Pulmonary artery endothelial cell (primary cell): ENCODE measurements around the gene CYGB. TPM values are rescaled to one million over a fixed set of nuclear protein-coding genes. Genes with fewer than 3 reads are reported as not detected.
"Not testable (repeated sequence)": the region's sequence is repeated elsewhere in the genome, so short reads cannot be mapped to it uniquely, and the experiment has no call there.

Experiments
- DNase-seq: peaks from one replicate; pipeline ENCODE4 v3.0.0-alpha.2; 2011; ENCODE audit warnings: low read depth, low spot score
- total RNA-seq: library from RNA; depleted of rRNA; stranded (reverse); fragments of >200 nt; gene quantifications from 2 replicates; pipeline ENCODE4 v1.2.3, GENCODE V29; 2014

The CYGB gene
- total RNA-seq, 1 donor from 2014 or later: 0.40 TPM

DNA sequence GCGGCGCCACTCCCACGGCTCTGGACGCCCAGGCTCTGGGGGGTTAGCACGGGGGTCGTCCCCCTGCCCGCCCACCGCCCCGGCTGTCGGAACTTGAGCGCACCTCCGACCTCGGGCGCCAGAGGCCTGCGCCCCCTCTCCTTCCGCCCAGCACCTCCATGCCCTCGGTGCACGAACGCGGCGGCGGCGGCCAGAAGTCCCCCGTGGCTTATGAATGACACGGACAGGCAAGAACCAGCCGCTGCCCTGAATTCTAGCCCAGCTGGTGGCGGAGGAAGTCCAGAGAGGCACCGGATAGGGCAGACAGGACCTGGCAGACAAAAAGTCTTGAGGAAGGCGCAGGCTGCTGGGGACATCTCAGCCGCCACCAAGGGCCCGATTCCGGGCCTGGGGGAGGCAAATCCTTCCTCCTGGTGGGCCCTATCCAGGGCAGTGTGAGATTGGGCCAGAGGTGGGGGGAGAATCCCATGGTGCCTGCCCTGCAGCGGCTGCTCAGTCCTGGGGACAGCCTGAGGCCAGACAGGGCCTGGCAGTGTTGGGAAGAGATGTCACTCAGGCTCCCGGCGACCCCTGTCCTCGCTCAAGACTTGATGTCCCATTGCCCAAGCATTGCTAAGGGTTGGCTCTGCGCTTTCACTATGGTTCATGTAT, 897 bp upstream of the CYGB start:
- DNase-seq: no peak

- DNase-seq: no peak
These were observed 276 bp downstream of the CYGB start for GRCh38 chr17:76537288-76537577.

GRCh38 chr17:76536511-76537287, 810 bp downstream of the CYGB start:
- DNase-seq: no peak

DNA sequence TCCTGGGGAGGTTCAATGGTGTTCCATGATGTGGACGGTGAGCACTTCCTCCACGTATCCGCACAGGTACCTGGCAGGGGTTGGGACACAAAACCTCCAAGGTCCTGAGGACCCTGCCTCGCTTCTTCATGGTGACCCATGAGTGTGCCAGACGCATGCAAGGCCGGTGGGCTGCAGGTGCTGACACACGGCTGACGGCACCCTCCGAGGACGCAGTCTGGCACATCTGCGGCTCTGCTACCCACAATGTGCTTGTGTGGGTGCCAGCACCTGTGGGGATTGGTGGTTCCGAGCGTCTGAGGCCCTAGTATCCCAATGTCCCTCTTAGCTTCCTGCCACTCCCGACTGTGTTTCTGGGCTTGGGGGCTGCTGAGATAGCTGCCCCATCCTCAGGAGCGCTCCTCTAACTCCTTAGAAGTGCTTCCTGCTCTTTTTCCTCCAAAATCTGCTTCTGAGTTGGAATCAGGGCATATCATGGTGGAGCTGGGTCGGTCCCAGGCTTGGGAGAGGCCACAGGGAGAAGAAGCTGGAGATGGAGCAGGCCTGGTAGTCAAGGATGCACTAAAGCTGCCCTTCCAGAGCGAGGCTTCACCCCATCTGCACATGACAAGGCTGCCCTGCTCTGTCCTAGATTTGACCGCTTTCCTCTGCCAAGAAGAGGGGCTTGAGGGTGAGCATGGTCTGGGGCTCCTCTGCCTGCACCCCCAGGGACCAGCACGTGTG, 1.6 kb downstream of the CYGB start:
- DNase-seq: no peak

DNA sequence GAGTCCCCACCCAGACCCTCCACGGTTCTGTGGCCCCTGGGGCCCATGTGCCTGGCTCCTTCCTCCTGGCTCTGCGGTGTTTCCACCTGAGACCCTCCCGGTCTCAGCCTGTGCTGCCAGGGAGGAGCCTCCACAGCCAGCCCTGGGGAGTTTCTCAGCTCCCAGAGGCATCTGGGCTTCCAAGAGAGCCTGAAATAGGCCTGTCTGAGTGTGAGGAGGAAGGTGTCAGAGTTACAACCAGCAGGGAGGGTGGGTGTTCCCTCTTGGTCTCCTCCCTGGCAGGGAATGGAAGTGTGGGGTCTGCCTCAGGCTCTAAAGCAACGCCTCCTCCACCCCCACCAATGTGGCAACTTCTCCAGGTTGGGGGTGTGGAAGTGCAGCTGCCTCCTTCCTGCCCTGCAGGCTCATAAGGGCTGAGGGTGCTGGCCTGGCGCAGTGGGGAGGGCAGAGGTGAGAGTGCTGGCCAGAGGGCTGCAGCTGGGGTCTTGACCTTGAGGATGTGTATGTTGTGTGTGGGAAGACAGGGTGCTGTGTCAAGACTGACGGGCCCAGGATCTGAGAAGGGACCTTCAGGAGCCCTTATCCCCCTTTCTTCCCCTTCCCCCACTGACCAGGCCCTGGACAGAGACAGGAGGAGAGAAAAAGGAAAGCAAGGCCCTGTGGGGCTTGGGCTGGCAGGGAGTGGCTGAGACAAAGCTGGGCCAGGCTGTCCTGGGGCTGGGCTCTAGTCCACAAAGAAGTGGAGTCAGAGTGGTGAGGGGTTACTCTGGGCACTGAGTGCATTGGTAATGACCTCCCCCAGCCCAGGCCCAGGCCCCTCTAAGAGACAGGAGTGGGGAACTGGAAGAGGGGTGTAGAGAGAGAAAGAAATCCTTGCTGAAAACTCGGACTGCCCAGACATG, 2.4 kb downstream of the CYGB start:
- no peak for DNase-seq

DNA sequence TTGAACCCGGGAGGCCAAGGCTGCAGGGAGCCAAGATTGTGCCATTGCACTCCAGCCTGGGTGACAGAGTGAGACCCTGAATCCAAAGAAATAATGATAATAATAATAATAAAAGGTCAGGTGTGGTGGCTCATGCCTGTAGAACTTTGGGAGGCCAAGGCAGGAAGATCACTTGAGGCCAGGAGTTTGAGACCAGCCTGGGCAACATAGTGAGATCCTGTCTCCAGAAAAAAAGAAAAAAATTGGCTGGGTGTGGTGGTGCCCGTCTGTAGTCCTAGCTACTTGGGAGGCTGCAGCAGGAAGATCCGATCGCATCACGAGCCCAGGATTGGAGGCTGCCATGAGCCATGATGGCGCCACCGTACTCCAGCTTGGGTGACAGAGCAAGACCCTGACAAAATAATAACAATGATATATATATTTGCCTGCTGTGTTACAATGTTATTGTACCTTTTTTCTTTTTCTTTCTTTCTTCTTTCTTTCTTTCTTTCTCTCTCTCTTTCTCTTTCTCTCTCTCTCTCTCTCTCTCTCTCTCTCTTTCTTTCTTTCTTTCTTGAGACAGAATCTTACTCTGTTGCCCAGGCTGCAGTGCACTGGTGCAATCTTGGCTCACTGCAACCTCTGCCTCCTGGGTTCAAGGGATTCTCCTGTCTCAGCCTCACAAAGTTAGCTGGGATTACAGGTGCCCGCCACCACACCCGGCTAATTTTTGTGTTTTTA, 3.7 kb downstream of the CYGB start:
- DNase-seq: not testable (repeated sequence)

DNA sequence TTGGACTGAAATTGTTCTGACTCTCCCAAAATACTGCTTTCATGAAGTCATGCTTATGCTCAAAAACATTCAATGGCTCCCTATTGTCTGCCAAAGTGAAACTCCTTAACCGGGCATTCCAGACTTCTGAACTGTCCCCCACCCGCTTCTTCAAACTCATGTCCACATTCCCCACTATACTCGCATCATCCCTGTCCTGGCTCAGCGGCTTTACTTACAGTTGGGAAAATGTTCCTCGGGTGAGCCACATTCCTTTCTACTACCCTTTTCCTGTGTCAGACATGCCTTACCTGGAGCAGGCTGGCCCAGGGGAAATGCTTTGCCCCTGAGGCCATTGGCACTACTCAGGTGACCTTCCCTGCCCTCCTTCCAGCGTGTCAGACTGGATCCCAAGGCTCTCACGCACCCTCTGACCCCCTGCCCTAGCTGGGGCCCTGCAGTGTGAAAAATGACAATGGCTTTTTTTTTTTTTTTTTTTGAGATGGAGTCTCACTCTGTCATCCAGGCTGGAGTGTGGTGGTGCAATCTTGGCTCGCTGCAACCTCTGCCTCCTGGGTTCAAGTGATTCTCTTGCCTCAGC, 5.3 kb downstream of the CYGB start:
- no peak for DNase-seq

DNA sequence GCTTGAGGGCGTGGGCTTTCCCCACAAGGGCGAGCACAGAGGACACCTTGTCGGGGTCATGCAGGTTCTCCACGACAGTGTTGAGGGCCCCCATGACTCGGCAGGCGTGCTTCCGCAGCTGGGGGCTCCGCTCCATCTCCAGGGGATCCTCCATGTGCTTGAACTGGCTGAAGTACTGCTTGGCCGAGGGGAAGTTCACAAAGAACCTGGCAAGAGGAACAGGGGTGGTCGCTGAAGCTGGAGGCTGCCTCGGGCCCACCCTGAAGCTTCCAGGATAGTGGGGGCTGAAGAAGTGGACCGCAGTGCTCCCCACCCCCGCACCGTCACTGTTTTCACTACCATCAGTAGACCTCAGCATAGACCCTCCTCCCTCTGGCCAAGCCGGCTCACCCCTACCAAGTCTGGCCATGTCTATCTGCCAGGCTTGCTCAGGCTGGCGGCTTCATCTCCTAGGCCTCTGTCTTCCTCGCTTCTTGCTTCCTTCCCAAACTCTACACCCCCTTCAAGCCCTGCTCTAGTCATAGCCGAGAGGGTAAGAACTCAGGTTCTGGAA, 5.9 kb downstream of the CYGB start:
- DNase-seq: no peak

DNA sequence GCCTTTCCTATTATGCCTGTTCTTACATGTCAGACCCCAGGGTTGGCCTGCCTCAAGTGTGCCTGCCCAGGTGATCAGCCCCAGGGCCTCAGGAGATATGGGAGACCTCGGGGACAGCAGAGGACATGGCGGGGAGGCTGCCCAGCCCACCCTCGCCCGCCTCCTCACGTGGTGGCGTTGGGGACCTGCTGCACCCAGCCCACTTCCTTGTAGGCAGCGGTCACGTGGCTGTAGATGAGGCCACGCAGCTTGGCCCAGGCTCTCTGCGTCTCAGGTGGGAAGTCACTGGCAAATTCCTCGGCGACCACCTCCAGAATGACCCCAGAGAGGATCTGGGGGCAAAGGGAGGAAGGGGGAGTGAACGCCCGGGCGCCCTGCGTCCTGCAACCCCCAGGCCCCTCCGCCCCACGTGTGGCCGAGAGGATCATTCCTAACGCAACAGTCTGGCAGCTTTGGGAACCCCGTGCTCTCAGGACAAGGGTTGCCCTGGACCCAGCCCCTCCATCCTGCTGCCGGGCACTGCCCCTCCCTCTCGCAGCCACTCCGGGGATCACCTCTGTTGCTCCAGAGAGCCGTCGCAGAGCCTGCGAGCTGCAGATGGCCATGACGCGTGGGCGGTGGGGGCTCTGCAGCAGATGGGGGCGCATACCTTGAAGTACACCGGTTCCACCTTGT, 6.6 kb downstream of the CYGB start:
- DNase-seq: no peak

GRCh38 chr17:76530095-76530723, 7.3 kb downstream of the CYGB start:
- DNase-seq: no peak

GRCh38 chr17:76529224-76530094, 8.1 kb downstream of the CYGB start:
- no peak for DNase-seq

DNA sequence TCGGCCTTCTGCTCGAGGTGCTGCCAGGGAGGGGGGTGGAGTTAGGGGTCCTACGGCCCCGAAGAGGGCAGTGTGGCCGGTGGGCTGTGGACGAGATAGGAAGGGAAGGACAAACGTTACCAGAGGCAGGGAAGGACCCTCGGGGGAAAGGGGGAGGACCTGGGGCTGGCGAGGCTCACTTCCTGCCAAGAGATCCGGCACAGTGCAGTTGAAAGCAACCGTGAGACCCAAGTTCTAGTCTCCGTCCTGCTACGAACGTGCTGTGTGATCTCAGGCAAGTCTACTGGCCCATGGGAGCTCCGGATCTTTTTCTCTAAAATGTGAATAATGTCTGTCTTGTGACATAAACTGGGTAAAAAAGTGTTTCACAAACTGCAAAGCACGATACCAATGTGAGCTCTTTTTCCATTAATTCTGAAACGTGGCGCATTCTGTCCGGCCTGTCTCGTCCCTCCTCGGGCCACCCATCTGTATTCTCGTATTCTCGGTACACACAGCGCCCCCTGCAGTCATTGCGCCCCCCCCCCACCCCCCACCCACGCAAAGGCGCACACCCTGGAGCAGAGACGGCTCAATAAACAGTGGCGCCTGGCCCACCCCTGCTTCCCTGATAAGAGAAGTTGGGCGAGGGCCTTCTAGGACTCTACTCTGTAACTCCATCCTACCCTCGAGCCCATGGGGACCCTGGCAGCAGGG, 8.8 kb downstream of the CYGB start:
- DNase-seq: no peak

DNA sequence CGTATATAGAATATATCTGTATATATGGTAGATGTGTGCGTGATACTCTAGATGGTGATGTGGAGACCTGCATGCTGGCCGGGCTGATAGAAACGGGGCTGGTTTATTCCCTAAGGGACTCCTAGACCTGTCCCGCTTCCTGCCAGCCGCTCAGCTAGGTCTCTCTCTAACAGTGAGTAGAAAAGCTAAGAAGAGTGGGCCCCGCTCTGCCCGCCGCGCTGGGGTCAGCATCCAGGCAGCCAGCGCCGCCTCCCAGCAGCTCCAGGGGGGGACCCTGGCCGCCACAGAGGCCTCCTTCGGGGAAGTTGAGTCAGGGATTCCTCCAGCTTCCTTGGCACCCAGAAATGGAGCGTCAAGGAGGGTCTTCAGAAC, 9.4 kb downstream of the CYGB start:
- DNase-seq: no peak

DNA sequence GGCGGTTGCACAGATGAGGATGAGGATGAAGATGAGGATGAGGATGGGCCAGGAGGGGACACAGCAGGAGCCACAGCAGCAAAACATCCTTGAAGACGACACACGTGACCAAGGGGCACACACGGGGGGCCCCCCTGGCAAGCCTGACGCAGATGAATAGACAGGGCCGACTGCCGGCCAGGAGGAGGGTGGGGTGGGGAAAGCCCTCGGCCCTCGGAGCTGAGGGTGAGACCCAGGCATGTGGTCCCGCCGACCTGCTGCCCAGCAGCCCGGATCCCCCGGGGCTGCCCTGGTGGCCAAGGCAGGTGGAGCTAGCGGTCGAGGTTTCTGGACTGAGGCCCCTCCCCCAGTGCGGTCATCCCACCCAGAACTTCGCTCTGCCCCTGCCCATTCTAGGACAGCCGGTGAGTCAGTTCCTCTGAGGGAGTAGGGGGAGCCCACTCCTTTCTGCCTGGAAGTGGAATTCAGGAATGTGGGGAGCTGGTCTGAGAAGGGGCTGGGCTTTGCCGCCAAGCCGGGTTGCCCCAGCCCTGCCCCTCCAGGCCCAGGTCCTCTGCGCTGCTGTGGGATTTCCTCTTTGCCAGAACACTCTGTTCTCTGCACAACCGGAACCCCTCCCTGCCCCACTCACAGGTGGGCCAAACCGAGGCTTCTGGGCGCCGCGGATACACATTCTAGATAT, 9.9 kb downstream of the CYGB start:
- DNase-seq: peak; percentile 41

GRCh38 chr17:76527016-76527415, 10.5 kb downstream of the CYGB start:
- DNase-seq: not testable (repeated sequence)

GRCh38 chr17:76525513-76525833, 12.0 kb downstream of the CYGB start:
- DNase-seq: not testable (repeated sequence)
